Measurements from ENCODE around the gene UBL4B. TPM values are rescaled to one million over a fixed set of nuclear protein-coding genes. Genes with fewer than 3 reads are reported as not detected.

Gene UBL4B
- total RNA-seq, 4 donors from 2014 or later = 0.41 TPM; not detected in 3

DNA sequence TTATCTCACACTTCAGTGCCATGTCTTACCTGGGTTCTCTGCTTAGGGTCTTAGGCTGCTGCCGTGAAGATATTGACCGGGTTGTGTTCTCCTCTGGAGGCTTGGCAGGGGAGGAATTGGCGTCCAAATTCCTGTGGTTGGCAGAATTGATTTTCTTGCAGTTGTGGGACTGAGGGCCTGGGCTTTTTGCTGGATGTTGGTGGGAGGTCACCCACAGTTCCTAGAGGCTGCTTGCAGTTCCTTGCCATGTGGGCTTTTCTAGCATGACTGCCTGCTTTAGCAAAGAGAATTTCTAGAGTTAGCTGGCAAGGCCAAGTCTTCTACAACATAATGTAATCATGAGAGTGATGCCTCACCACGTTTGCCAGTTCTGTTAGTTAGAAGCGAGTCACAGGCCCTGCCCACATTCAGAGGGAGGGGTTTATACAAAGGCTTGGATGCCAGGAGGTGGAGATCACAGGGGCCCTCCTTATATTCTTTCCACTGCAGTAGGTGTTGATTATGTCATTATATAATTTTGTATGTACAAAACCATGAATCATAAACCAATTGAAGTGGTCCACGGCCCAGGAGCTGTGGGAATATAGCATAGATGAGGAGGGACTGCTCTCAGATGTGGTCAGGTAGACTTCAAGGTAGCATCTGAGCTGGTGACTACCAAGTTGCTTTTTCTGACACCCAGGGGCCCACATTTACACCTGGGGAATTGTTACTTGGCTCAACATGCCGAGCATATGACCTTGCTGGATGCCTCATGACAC lies 6.6 kb downstream of the UBL4B start:
- 57 to 67% methylated on average over 1 to 7 of the region's 7 CpGs for WGBS, 2 donors (ENCODE audit: low coverage in 1 of 2)
- Histone ChIP-seq H3K4me3 (no peak overlapping the region), H3K27me3 (peaks cover 26% of the 10 kb centered on the region), H3K27ac (no peak overlapping the region), H3K4me1 (no peaks in the 10 kb centered on the region), H3K36me3 (no peaks in the 10 kb centered on the region), H3K9me3 (no peaks in the 10 kb centered on the region)
- no peak for TF ChIP-seq POLR2AphosphoS5 (IDR thresholded peaks at IDR 0.05)
- no peak for TF ChIP-seq POLR2A (IDR thresholded peaks at IDR 0.05)
- in situ Hi-C loops (cut with MboI; ENCODE audit: low pct_ligation_motif_present in 1 of 4, low pct_unique_long_range_greater_than_20kb in 1 of 4, low sequenced_read_pairs in 3 of 4) (no loop called here), intact Hi-C loops (cut with DNase I; ENCODE audit: low total_unique reads) (no loop called here)
- DNase-seq = no peak

DNA sequence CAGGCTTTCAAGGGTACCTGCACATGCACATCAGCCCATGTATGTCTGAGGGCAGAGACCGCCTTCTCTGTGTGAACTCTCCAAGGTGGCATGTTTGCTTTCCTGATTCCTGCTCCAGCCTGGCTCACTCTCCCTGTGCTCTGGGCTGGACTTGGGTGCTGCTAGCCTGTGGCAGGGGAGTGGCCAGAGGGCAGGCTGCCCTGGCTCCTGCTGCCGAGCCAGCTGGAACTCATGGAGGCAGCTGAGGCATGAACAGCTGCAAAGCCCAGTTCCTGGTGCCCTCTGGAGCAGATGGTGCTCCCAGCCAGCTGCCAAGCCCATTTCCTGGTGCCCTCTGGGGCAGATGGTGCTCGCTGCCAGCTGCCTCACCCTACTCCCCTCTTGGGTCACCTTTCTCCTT lies 7.6 kb downstream of the UBL4B start:
- in situ Hi-C loops (cut with MboI; ENCODE audit: low pct_ligation_motif_present in 1 of 4, low pct_unique_long_range_greater_than_20kb in 1 of 4, low sequenced_read_pairs in 3 of 4) = no loop called here
- peaks cover 21% of the 10 kb centered on the region for H3K27me3 ChIP-seq
- H3K27ac ChIP-seq = no peak overlapping the region
- TF ChIP-seq, protein P1, sequence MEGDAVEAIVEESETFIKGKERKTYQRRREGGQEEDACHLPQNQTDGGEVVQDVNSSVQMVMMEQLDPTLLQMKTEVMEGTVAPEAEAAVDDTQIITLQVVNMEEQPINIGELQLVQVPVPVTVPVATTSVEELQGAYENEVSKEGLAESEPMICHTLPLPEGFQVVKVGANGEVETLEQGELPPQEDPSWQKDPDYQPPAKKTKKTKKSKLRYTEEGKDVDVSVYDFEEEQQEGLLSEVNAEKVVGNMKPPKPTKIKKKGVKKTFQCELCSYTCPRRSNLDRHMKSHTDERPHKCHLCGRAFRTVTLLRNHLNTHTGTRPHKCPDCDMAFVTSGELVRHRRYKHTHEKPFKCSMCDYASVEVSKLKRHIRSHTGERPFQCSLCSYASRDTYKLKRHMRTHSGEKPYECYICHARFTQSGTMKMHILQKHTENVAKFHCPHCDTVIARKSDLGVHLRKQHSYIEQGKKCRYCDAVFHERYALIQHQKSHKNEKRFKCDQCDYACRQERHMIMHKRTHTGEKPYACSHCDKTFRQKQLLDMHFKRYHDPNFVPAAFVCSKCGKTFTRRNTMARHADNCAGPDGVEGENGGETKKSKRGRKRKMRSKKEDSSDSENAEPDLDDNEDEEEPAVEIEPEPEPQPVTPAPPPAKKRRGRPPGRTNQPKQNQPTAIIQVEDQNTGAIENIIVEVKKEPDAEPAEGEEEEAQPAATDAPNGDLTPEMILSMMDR (IDR thresholded peaks at IDR 0.05) = no peak
- no peak for TF ChIP-seq EP300 (IDR thresholded peaks at IDR 0.05; ENCODE audit: low read depth)
- peak; percentile 61 to 88 (median 71) for TF ChIP-seq POLR2AphosphoS5 (IDR thresholded peaks at IDR 0.05)
- no peak for TF ChIP-seq POLR2A (IDR thresholded peaks at IDR 0.05)
- no peaks in the 10 kb centered on the region for H3K36me3 ChIP-seq
- H3K9me3 ChIP-seq = no peaks in the 10 kb centered on the region
- peak; percentile 13 for DNase-seq
- no peak overlapping the region for H3K4me3 ChIP-seq
- 60 to 66% methylated on average over 1 to 3 of the region's 3 CpGs for WGBS, 2 donors (ENCODE audit: low coverage in 1 of 2)
- H3K4me1 ChIP-seq = no peaks in the 10 kb centered on the region
- intact Hi-C loops (cut with DNase I; ENCODE audit: low total_unique reads) = no loop called here

DNA sequence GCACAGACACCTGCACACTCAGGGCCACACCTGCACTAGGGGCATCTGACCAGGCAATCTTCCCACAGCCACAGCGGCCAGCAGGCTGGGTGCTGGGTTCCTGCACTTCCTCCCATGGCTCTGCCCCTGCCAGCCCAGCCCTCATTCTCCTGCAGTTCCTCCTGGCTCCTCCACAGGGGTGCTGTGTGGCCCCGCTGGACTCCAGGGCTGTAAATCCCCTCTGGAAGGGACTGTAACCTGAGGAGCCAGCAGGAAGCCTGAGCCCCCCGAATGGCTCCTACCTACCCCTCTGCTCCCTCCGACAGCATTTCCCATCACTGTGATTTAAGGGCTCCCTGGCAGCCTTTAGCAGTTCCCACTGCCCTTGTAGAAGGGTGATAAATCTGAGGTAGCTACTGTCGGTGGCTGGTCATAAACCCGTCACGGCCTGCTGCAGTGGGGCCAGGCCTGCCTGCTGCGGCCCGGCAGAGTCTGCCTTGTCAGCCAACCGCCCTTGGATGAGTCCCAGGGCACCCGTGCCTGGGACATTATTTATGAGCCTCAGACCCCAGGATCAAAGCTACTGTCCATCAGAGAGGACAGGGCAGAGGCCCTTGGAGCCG lies 8.8 kb downstream of the UBL4B start:
- in situ Hi-C loops (cut with MboI; ENCODE audit: low pct_ligation_motif_present in 1 of 4, low pct_unique_long_range_greater_than_20kb in 1 of 4, low sequenced_read_pairs in 3 of 4) = no loop called here
- Histone ChIP-seq H3K4me1 (no peaks in the 10 kb centered on the region), H3K9me3 (no peaks in the 10 kb centered on the region), H3K36me3 (no peaks in the 10 kb centered on the region), H3K4me3 (no peak overlapping the region), H3K27me3 (peaks cover 12% of the 10 kb centered on the region), H3K27ac (no peak overlapping the region)
- TF ChIP-seq POLR2AphosphoS5 (IDR thresholded peaks at IDR 0.05) = peak; percentile 51 to 62 (median 52)
- no peak for TF ChIP-seq EP300 (IDR thresholded peaks at IDR 0.05; ENCODE audit: low read depth)
- intact Hi-C loops (cut with DNase I; ENCODE audit: low total_unique reads) = no loop called here
- WGBS, 2 donors (ENCODE audit: low coverage in 1 of 2) = 44% methylated on average over 12 of the region's 12 CpGs; no CpG with 5 or more reads in 1 of the 2 donors
- no peak for DNase-seq

DNA sequence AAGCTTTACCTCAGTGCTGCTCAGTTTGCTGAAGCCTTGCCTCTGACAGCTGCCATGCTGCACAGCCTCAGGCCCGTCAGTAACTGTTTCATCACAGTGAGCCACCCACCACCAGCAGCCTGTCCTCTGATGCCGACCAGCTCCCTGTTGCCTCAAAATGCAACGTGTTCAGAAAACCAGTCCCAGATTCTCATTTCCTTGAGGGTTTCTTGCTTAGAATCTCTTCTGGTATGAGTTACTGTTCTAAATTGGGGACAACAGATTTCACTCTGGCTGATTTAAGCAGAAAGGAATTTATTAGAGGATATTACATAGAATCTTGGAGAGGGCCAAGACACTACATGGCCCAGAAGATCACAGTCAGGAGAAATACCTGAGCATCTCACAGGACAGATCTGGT lies 11.0 kb downstream of the UBL4B start:
- Histone ChIP-seq H3K4me3 (no peak overlapping the region), H3K27me3 (peaks cover 4% of the 10 kb centered on the region), H3K9me3 (no peaks in the 10 kb centered on the region), H3K36me3 (no peaks in the 10 kb centered on the region), H3K4me1 (no peaks in the 10 kb centered on the region), H3K27ac (no peak overlapping the region)
- no peak for DNase-seq
- TF ChIP-seq EP300 (IDR thresholded peaks at IDR 0.05; ENCODE audit: low read depth) (no peak), POLR2A (IDR thresholded peaks at IDR 0.05) (no peak), POLR2AphosphoS5 (IDR thresholded peaks at IDR 0.05) (no peak)
- TF ChIP-seq, protein P1 (IDR thresholded peaks at IDR 0.05) = no peak
- WGBS, 2 donors (ENCODE audit: low coverage in 1 of 2) = 40 to 74% methylated on average over 2 to 3 of the region's 3 CpGs
- in situ Hi-C loops (cut with MboI; ENCODE audit: low pct_ligation_motif_present in 1 of 4, low pct_unique_long_range_greater_than_20kb in 1 of 4, low sequenced_read_pairs in 3 of 4) = no loop called here
- intact Hi-C loops (cut with DNase I; ENCODE audit: low total_unique reads) = no loop called here

DNA sequence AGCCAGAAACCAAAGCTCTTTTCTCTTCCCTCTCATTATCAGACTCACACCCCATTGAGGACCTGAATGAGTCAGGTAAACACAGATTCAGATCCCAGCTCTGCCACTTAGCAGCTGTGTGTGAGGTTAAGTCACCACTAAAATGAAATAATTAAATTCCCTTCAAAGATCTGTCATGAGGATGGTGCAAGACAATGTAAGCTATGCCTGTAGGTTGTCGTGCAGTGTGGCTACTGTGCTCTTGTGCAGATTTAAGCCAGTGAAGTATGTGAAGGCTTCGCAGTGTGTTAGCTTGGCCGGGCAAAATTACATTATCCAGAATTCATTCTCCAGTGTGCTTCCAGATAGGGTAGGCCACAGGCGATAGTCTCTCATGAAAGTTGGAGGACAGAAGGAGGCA lies 13.6 kb downstream of the UBL4B start:
- no peak for TF ChIP-seq POLR2AphosphoS5 (IDR thresholded peaks at IDR 0.05)
- TF ChIP-seq POLR2A (IDR thresholded peaks at IDR 0.05) = no peak
- no peak for TF ChIP-seq EP300 (IDR thresholded peaks at IDR 0.05; ENCODE audit: low read depth)
- TF ChIP-seq, protein P1 (IDR thresholded peaks at IDR 0.05) = no peak
- peaks cover 29% of the 10 kb centered on the region for H3K27me3 ChIP-seq
- H3K9me3 ChIP-seq = no peaks in the 10 kb centered on the region
- WGBS, 2 donors (ENCODE audit: low coverage in 1 of 2) = 91 to 100% methylated on average over 1 to 4 of the region's 4 CpGs
- H3K4me1 ChIP-seq = peaks cover 0 to 6% (median 4%) of the 10 kb centered on the region in 4 donors
- in situ Hi-C loops (cut with MboI; ENCODE audit: low pct_ligation_motif_present in 1 of 4, low pct_unique_long_range_greater_than_20kb in 1 of 4, low sequenced_read_pairs in 3 of 4) = no loop called here
- no peaks in the 10 kb centered on the region for H3K36me3 ChIP-seq
- intact Hi-C loops (cut with DNase I; ENCODE audit: low total_unique reads) = no loop called here
- no peak overlapping the region for H3K27ac ChIP-seq
- DNase-seq = no peak
- no peak overlapping the region for H3K4me3 ChIP-seq
